NCI-H1092 (cell line): ENCODE measurements around the gene CEP164.
"Not testable (repeated sequence)": the region's sequence is repeated elsewhere in the genome, so short reads cannot be mapped to it uniquely, and the experiment has no call there.

ENCODE experiments used
- DNase-seq: peaks from one replicate; lab custom pipeline; 2025; lab: John Stamatoyannopoulos, UW

Gene CEP164

GRCh38 chr11:117395476-117395875 is 67.8 kb downstream of the CEP164 start:
- no peak for DNase-seq

- no peak for DNase-seq
Observed at GRCh38 chr11:117396970-117397369, 69.3 kb downstream of the CEP164 start.

- DNase-seq = not testable (repeated sequence)
Observed at GRCh38 chr11:117398618-117399017, 71.0 kb downstream of the CEP164 start.

- DNase-seq = not testable (repeated sequence)
Observed at GRCh38 chr11:117399100-117399840, 71.6 kb downstream of the CEP164 start.

GRCh38 chr11:117405898-117406297 is 78.2 kb downstream of the CEP164 start:
- DNase-seq = not testable (repeated sequence)

GRCh38 chr11:117407016-117407415 is 79.4 kb downstream of the CEP164 start:
- DNase-seq = no peak

GRCh38 chr11:117408356-117408755 is 80.7 kb downstream of the CEP164 start:
- no peak for DNase-seq

- no peak for DNase-seq
Observed at GRCh38 chr11:117409511-117409910, 81.9 kb downstream of the CEP164 start.

- no peak for DNase-seq
Observed at GRCh38 chr11:117410238-117410637, 82.6 kb downstream of the CEP164 start.

GRCh38 chr11:117410861-117411710 is 83.4 kb downstream of the CEP164 start:
- peak; percentile 29 for DNase-seq

- no peak for DNase-seq
Observed at GRCh38 chr11:117411736-117412135, 84.1 kb downstream of the CEP164 start.

GRCh38 chr11:117412176-117412575 is 84.5 kb downstream of the CEP164 start:
- DNase-seq = no peak

GRCh38 chr11:117412653-117413275 is 85.1 kb downstream of the CEP164 start:
- no peak for DNase-seq

- DNase-seq = no peak
Observed at GRCh38 chr11:117413616-117414015, 86.0 kb downstream of the CEP164 start.

GRCh38 chr11:117414724-117415123 is 87.1 kb downstream of the CEP164 start:
- no peak for DNase-seq

- DNase-seq = no peak
Observed at GRCh38 chr11:117415358-117415896, 87.8 kb downstream of the CEP164 start.

GRCh38 chr11:117417342-117417741 is 89.7 kb downstream of the CEP164 start:
- no peak for DNase-seq

- no peak for DNase-seq
Observed at GRCh38 chr11:117417856-117418255, 90.2 kb downstream of the CEP164 start.

- DNase-seq = no peak
Observed at GRCh38 chr11:117418737-117419481, 91.3 kb downstream of the CEP164 start.

- no peak for DNase-seq
Observed at GRCh38 chr11:117419482-117420142, 92.0 kb downstream of the CEP164 start.

- DNase-seq = no peak
Observed at GRCh38 chr11:117420143-117420485, 92.5 kb downstream of the CEP164 start.
